ENCODE data around the gene NDOR1.

NDOR1 gene

DNA sequence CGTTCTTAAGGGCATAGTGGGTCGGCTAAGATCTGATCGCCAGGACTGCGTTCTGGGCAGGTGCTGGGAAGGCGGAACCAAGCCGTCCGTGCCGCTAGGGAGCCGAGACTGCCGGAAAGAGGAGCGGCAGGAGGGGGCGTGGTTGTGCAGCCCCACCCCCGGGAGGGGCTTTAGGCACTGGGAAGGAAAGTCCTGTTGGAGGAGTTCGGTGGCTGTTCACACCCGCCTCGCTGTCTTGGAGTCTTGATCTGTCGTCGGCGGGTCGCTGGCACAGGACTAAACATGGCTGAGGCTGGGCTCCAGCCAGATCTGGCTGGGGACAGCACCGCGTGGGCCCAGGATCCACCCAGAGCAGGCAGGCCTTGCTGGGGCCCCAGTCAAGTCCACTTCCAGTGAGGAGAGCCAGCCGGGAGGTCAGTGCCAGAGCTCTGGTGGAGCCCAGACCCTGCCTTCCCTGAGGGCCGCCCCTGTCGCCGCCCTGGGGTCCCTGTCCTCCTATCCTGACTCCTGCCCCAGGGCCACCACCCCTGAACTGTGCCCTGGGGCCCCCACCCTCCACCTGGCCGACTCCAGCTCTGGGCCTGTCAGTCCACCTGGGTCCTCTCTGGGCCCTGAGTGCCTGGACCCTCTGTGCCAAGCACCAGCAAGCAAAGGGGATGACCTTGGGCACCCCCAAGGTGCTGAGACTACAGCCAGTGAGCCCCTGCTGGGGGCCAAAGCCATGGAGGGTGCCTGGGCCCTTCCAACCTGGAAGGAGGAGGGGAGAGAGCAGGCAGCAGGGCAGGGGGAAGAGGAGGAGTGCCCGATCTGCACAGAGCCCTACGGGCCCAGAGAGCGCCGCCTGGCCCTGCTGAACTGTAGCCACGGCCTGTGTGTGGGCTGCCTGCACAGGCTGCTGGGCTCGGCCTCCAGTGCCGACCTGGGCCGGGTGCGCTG is 12.0 kb downstream of the NDOR1 start:
- H3K4me3 ChIP-seq (ENCODE audit: low read depth, low read length): no peak overlapping the region
- TF ChIP-seq, protein P1, sequence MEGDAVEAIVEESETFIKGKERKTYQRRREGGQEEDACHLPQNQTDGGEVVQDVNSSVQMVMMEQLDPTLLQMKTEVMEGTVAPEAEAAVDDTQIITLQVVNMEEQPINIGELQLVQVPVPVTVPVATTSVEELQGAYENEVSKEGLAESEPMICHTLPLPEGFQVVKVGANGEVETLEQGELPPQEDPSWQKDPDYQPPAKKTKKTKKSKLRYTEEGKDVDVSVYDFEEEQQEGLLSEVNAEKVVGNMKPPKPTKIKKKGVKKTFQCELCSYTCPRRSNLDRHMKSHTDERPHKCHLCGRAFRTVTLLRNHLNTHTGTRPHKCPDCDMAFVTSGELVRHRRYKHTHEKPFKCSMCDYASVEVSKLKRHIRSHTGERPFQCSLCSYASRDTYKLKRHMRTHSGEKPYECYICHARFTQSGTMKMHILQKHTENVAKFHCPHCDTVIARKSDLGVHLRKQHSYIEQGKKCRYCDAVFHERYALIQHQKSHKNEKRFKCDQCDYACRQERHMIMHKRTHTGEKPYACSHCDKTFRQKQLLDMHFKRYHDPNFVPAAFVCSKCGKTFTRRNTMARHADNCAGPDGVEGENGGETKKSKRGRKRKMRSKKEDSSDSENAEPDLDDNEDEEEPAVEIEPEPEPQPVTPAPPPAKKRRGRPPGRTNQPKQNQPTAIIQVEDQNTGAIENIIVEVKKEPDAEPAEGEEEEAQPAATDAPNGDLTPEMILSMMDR (IDR thresholded peaks at IDR 0.05; ENCODE audit: borderline replicate concordance, insufficient read depth, low read depth, low read length): no peak

DNA sequence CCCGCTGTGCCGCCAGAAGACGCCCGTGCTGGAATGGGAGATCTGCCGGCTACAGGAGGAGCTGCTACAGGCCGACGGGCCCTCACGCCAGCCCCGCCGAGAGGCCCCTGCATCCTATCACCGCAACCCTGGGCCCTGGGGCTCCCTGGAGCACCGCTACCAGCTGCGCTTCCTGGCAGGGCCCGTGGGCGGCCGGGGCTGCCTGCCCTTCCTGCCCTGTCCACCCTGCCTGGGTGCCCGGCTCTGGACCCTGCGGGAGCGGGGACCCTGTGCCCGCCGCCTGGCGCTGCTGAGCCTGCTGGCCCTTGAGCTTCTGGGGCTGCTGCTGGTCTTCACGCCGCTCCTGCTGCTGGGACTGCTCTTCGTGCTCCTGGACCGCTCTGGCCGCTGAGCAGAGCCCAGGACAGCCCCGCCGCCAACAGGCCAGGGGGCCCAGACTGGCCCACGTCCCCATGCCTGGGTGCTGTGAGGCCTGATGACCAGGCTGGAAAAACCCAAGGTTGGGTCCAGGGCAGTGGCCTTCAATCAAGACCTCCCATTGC is 12.8 kb downstream of the NDOR1 start:
- TF ChIP-seq, protein P1 (IDR thresholded peaks at IDR 0.05; ENCODE audit: borderline replicate concordance, insufficient read depth, low read depth, low read length): no peak
- H3K4me3 ChIP-seq (ENCODE audit: low read depth, low read length): no peak overlapping the region

DNA sequence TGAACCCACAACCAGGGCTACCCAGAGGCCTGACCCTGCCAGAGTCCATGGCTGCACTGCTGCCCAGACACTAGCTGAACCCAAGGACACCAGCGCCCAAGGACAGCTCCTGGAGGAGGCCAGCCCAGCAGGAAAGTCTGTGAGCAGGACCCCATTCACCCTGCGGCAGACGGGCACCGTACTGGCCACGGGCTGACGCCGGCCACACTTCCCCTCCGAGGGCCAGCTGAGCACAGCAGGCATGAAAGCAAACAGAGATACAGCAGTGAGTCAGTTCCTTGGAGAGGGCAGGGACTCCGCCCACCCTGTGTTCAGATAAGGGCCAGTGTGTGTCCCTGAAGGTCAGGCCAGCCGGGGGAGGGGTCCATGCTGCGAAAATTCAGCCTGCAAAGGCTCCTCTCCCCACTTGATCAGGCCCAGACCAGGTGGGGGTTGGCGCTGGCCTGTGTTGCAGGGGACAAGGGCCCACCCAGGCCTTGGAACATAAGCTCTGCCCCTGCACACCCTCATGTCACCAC is 13.3 kb downstream of the NDOR1 start:
- no peak overlapping the region for H3K4me3 ChIP-seq (ENCODE audit: low read depth, low read length)
- TF ChIP-seq, protein P1 (IDR thresholded peaks at IDR 0.05; ENCODE audit: borderline replicate concordance, insufficient read depth, low read depth, low read length): no peak

DNA sequence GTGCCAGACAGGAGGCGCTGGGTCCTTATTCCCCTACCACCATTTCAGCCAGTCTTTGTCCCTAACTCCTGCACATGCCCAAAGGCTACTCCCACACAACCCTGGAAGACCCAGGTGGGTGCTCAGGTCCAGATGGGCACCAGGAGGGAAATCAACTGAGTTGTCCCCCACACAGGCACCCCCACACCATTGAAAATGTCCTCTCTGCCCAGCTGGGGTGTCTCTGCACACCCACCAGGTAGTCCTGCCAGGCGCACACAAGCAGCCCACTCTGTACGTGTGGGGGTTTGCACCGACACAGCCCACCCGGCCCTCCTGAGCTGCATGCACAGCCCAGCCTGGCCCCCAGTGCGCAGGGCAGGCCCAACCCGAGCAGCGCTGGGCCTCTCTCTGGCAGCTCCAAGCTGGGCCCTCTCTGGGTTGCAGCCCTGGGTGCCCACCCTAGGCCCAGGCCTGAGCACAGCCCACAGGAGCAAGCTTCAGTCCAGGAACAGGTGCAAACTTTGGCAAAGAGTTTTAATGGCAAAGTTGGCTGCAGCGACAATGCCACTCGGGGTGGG is 14.3 kb downstream of the NDOR1 start:
- TF ChIP-seq, protein P1 (IDR thresholded peaks at IDR 0.05; ENCODE audit: borderline replicate concordance, insufficient read depth, low read depth, low read length): no peak
- no peak overlapping the region for H3K4me3 ChIP-seq (ENCODE audit: low read depth, low read length)

DNA sequence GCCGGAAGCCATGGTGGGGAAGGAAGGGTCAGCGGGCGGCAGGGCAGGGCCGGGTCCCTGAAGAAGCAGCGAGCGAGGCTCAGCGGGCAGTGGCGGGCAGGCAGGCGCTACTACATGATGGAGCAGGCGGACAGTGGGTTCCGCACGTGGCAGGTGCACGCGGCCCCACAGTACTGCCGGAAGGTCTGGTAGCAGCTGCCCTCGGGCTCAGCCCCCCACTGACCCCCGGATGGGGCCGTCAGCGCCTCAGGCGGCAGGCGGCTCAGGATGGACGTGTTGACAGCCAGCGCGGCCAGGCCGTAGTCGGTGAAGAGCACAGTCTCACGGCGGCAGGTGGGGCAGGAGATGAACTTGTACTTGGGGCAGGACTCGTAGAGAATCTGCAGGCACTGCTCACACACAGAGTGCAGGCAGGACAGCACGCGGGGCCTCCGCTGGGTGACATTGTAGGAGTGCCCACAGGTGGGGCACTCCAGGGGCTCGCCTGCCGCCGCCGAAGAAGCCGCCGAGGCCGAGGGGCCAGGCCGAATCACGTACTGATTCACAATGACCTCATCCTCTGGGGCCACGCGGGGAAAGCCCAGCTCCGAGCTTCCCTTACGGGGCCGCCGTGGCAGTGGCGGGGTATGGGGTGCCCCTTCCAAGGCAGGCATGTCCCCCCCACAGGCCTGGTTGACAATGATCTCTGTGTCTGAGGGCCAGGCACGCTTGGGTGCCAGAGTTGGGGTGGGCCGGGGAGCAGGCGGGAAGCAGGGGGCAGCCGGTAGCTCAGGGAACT is 15.0 kb downstream of the NDOR1 start:
- TF ChIP-seq, protein P1 (IDR thresholded peaks at IDR 0.05; ENCODE audit: borderline replicate concordance, insufficient read depth, low read depth, low read length): no peak
- H3K4me3 ChIP-seq (ENCODE audit: low read depth, low read length): no peak overlapping the region

DNA sequence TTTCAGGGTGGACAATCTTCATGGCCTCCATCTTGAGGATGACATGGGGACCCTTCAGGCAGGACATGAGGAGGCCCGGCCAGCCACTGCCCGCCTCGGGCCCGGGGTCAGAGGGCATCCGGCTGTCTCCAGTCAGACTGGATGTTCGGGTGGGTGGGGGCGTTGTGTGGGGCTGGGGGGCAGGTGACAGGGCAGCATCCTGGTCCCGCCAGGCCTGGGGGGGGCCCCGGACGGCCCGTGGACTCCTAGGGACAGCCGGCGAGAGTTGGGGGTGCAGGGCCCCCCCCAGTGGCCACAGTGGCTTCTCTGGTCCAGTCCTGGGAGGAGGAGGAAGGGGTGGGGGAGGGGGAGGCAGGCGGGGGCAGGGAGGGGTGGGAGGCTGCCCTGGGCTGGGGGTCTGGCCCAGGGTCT is 15.6 kb downstream of the NDOR1 start:
- TF ChIP-seq, protein P1 (IDR thresholded peaks at IDR 0.05; ENCODE audit: borderline replicate concordance, insufficient read depth, low read depth, low read length): no peak
- no peak overlapping the region for H3K4me3 ChIP-seq (ENCODE audit: low read depth, low read length)
